H1 (cell line): ENCODE measurements around the gene TDRD15. TPM values are rescaled to one million over a fixed set of nuclear protein-coding genes. Genes with fewer than 3 reads are reported as not detected.

Experiments
- BACH1 ChIP-seq: IDR thresholded peaks from 2 replicates; pipeline ENCODE4 v1.6.1; 2012; ENCODE audit warnings: low read length, improper control_type of control experiment
- BCL11A ChIP-seq, 2 experiments: IDR thresholded peaks; one replicate each; pipeline ENCODE4 v1.6.1; 2011; ENCODE audit warnings: low read depth in 2 of 2, low read length in 2 of 2, mild to moderate bottlenecking in 2 of 2
- PHF8 ChIP-seq: fragments of 200-600 bp; sonication (generic); conservative IDR thresholded peaks from 2 replicates; pipeline ENCODE4 v1.7.1; 2012; ENCODE audit warnings: low read depth, mild to moderate bottlenecking, inconsistent platforms, low read length, moderate library complexity
- POLR2A ChIP-seq, 2 experiments: IDR thresholded peaks; 1 replicate in 1 of 2; 2 replicates in 1 of 2; pipeline ENCODE4 v1.6.1; 2011; ENCODE audit warnings: low read depth in 2 of 2, low read length in 2 of 2, mild to moderate bottlenecking in 2 of 2; ENCODE audit errors: control extremely low read depth in 1 of 2
- RNF2 ChIP-seq: fragments of 200-900, 300-1000 bp; sonication (generic); IDR thresholded peaks from 2 replicates; pipeline ENCODE4 v1.7.1; 2016; ENCODE audit warnings: borderline replicate concordance, low read depth, mild to moderate bottlenecking, antibody characterized with exemption, low read length; ENCODE audit not compliant: poor library complexity, severe bottlenecking; ENCODE audit errors: missing control alignments
- SP2 ChIP-seq: IDR thresholded peaks from 2 replicates; pipeline ENCODE4 v1.6.1; 2012; ENCODE audit warnings: mild to moderate bottlenecking, low read length, inconsistent platforms
- TAF7 ChIP-seq: optimal IDR thresholded peaks from 2 replicates; pipeline ENCODE3; 2011; ENCODE audit warnings: low read depth, mild to moderate bottlenecking, inconsistent platforms, low read length, moderate library complexity, borderline replicate concordance
- YY1 ChIP-seq: IDR thresholded peaks from 2 replicates; pipeline ENCODE4 v1.6.1; 2011; ENCODE audit warnings: low read depth, mild to moderate bottlenecking, low read length
- polyA plus RNA-seq, 7 experiments: library from polyadenylated mRNA; depleted of rRNA in 3 of 7; stranded (reverse) in 5 of 7; unstranded in 2 of 7; fragments of >200 nt in 5 of 7; fragments of 200-250 nt in 2 of 7; gene quantifications; 1 replicate in 5 of 7; 2 replicates in 1 of 7; 4 replicates in 1 of 7; pipeline versions ENCODE4 v1.2.1 to v1.2.3, GENCODE V29; 2011 to 2013; ENCODE audit warnings: missing spikeins in 2 of 7, mixed read lengths in 2 of 7
- total RNA-seq: library from RNA; stranded (reverse); fragmentation: NEBNext Ultra II Directional; extraction: Animal tissue kit (Norgen Biotek cat#: 25700); gene quantifications from 2 replicates; pipeline ENCODE4 v1.2.1, GENCODE V29; 2021
- TF ChIP-seq, protein P1 (sequence below): fragments of 300-600 bp; sonication (generic); IDR thresholded peaks from 2 replicates; pipeline ENCODE4 v1.7.1; 2012; ENCODE audit warnings: low read length, moderate library complexity, mild to moderate bottlenecking, inconsistent platforms; ENCODE audit not compliant: insufficient replicate concordance

TDRD15 gene
- total and polyA plus RNA-seq, 2 of the 8 experiments (the other 6 are each of a cell fraction or from before 2014, with no cell fraction given): not detected

GRCh38 chr2:21096458-21096857 is 27.3 kb upstream of the TDRD15 start (continued):
- TF ChIP-seq, protein P1, sequence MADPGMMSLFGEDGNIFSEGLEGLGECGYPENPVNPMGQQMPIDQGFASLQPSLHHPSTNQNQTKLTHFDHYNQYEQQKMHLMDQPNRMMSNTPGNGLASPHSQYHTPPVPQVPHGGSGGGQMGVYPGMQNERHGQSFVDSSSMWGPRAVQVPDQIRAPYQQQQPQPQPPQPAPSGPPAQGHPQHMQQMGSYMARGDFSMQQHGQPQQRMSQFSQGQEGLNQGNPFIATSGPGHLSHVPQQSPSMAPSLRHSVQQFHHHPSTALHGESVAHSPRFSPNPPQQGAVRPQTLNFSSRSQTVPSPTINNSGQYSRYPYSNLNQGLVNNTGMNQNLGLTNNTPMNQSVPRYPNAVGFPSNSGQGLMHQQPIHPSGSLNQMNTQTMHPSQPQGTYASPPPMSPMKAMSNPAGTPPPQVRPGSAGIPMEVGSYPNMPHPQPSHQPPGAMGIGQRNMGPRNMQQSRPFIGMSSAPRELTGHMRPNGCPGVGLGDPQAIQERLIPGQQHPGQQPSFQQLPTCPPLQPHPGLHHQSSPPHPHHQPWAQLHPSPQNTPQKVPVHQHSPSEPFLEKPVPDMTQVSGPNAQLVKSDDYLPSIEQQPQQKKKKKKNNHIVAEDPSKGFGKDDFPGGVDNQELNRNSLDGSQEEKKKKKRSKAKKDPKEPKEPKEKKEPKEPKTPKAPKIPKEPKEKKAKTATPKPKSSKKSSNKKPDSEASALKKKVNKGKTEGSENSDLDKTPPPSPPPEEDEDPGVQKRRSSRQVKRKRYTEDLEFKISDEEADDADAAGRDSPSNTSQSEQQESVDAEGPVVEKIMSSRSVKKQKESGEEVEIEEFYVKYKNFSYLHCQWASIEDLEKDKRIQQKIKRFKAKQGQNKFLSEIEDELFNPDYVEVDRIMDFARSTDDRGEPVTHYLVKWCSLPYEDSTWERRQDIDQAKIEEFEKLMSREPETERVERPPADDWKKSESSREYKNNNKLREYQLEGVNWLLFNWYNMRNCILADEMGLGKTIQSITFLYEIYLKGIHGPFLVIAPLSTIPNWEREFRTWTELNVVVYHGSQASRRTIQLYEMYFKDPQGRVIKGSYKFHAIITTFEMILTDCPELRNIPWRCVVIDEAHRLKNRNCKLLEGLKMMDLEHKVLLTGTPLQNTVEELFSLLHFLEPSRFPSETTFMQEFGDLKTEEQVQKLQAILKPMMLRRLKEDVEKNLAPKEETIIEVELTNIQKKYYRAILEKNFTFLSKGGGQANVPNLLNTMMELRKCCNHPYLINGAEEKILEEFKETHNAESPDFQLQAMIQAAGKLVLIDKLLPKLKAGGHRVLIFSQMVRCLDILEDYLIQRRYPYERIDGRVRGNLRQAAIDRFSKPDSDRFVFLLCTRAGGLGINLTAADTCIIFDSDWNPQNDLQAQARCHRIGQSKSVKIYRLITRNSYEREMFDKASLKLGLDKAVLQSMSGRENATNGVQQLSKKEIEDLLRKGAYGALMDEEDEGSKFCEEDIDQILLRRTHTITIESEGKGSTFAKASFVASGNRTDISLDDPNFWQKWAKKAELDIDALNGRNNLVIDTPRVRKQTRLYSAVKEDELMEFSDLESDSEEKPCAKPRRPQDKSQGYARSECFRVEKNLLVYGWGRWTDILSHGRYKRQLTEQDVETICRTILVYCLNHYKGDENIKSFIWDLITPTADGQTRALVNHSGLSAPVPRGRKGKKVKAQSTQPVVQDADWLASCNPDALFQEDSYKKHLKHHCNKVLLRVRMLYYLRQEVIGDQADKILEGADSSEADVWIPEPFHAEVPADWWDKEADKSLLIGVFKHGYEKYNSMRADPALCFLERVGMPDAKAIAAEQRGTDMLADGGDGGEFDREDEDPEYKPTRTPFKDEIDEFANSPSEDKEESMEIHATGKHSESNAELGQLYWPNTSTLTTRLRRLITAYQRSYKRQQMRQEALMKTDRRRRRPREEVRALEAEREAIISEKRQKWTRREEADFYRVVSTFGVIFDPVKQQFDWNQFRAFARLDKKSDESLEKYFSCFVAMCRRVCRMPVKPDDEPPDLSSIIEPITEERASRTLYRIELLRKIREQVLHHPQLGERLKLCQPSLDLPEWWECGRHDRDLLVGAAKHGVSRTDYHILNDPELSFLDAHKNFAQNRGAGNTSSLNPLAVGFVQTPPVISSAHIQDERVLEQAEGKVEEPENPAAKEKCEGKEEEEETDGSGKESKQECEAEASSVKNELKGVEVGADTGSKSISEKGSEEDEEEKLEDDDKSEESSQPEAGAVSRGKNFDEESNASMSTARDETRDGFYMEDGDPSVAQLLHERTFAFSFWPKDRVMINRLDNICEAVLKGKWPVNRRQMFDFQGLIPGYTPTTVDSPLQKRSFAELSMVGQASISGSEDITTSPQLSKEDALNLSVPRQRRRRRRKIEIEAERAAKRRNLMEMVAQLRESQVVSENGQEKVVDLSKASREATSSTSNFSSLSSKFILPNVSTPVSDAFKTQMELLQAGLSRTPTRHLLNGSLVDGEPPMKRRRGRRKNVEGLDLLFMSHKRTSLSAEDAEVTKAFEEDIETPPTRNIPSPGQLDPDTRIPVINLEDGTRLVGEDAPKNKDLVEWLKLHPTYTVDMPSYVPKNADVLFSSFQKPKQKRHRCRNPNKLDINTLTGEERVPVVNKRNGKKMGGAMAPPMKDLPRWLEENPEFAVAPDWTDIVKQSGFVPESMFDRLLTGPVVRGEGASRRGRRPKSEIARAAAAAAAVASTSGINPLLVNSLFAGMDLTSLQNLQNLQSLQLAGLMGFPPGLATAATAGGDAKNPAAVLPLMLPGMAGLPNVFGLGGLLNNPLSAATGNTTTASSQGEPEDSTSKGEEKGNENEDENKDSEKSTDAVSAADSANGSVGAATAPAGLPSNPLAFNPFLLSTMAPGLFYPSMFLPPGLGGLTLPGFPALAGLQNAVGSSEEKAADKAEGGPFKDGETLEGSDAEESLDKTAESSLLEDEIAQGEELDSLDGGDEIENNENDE: no peak
- TF ChIP-seq BCL11A (IDR thresholded peaks at IDR 0.05; ENCODE audit: low read depth in 2 of 2, low read length in 2 of 2): no peak
- no peak for TF ChIP-seq PHF8
- no peak for TF ChIP-seq BACH1
- TF ChIP-seq RNF2: no peak
- no peak for TF ChIP-seq POLR2A (IDR thresholded peaks at IDR 0.05; ENCODE audit: control extremely low read depth in 1 of 2, low read depth in 2 of 2, low read length in 2 of 2)
- TF ChIP-seq YY1: no peak
- no peak for TF ChIP-seq SP2
- no peak for TF ChIP-seq TAF7
